Endothelial cell of umbilical vein (primary cell): ENCODE measurements around the gene RNF4. TPM values are rescaled to one million over a fixed set of nuclear protein-coding genes. Genes with fewer than 3 reads are reported as not detected.

ENCODE experiments used
- BruUV-seq: library from RNA; stranded (reverse); fragments of 400-500 nt; replicated peaks from 2 replicates; lab custom pipeline; 2021; lab: Mats Ljungman, UMichigan
- CTCF ChIA-PET: fragments of 300-600, 350-600 bp; sonication (Branson Sonifier 250); formaldehyde crosslinking; loops from one replicate; lab custom pipeline; 2021; ENCODE audit warnings: antibody characterized with exemption, inconsistent platforms; lab: Charles Lee
- POLR2A ChIA-PET: fragments of 300-600, 350-600 bp; sonication (Branson Sonifier 250); formaldehyde crosslinking; loops from one replicate; lab custom pipeline; 2021; ENCODE audit warnings: antibody characterized with exemption, inconsistent platforms; lab: Charles Lee
- DNase-seq: peaks from one replicate; pipeline ENCODE4 v3.0.0-alpha.2; 2011; ENCODE audit warnings: low read depth, low spot score
- FAIRE-seq: peaks from 2 replicates; lab custom pipeline; 2011; peaks lifted over from hg19 to GRCh38; lab: Jason Lieb, UNC
- H2AFZ ChIP-seq: 2 replicates; pipeline ENCODE4 v1.6.0; 2012; ENCODE audit warnings: low read depth, low read length, control low read depth, inconsistent platforms
- H3K27ac ChIP-seq: 2 replicates; pipeline ENCODE4 v1.5.1; 2011; ENCODE audit warnings: low read depth, mild to moderate bottlenecking, control low read depth, low read length, moderate library complexity; ENCODE audit not compliant: insufficient read depth
- H3K27me3 ChIP-seq, 2 experiments: 2 replicates each; pipeline versions ENCODE4 v1.6.0 to v1.6.1; 2011; ENCODE audit warnings: low read length in 2 of 2, mixed read lengths in 1 of 2; ENCODE audit not compliant: control insufficient read depth in 2 of 2, insufficient read depth in 2 of 2
- H3K36me3 ChIP-seq, 2 experiments: 2 replicates in 1 of 2; 3 replicates in 1 of 2; pipeline ENCODE4 v1.5.1; 2011; ENCODE audit warnings: low read length in 2 of 2, mild to moderate bottlenecking in 1 of 2, moderate library complexity in 1 of 2; ENCODE audit not compliant: control insufficient read depth in 2 of 2, insufficient read depth in 2 of 2; ENCODE audit errors: extremely low read depth in 1 of 2
- H3K4me1 ChIP-seq: 3 replicates; pipeline ENCODE4 v1.5.1; 2011; ENCODE audit warnings: mild to moderate bottlenecking, low read length; ENCODE audit not compliant: control insufficient read depth, insufficient read depth; ENCODE audit errors: extremely low read depth
- H3K4me2 ChIP-seq: 2 replicates; pipeline ENCODE4 v1.6.1; 2011; ENCODE audit warnings: low read length, control low read depth, mixed read lengths; ENCODE audit not compliant: insufficient read depth
- H3K4me3 ChIP-seq, 3 experiments: fragments of 200-600 bp in 1 of 3; sonication (generic), shearing (Covaris generic) in 1 of 3; replicated peaks in 1 of 3; 2 replicates each; pipeline ENCODE4 v1.5.1; 2011 to 2016; ENCODE audit warnings: control low read depth in 3 of 3, low read length in 3 of 3, mild to moderate bottlenecking in 2 of 3, inconsistent platforms in 1 of 3, low read depth in 1 of 3, moderate library complexity in 1 of 3; ENCODE audit not compliant: insufficient read depth in 1 of 3
- H3K79me2 ChIP-seq: 2 replicates; pipeline ENCODE4 v1.6.0; 2012; ENCODE audit warnings: low read length, inconsistent platforms; ENCODE audit not compliant: control insufficient read depth, insufficient read depth
- H3K9ac ChIP-seq: replicated peaks from 2 replicates; pipeline ENCODE3; 2011; ENCODE audit warnings: low read length, control low read depth; ENCODE audit not compliant: insufficient read depth; ENCODE audit errors: extremely low read depth
- H3K9me1 ChIP-seq: replicated peaks from 3 replicates; pipeline ENCODE4 v1.6.0; 2011; ENCODE audit warnings: mild to moderate bottlenecking, low read length; ENCODE audit not compliant: control insufficient read depth, insufficient read depth; ENCODE audit errors: extremely low read depth
- H3K9me3 ChIP-seq: replicated peaks from 2 replicates; pipeline ENCODE4 v1.5.1; 2012; ENCODE audit warnings: low read length, inconsistent platforms; ENCODE audit not compliant: control insufficient read depth, insufficient read depth
- H4K20me1 ChIP-seq: replicated peaks from 2 replicates; pipeline ENCODE3; 2011; ENCODE audit warnings: mild to moderate bottlenecking, low read length; ENCODE audit not compliant: control insufficient read depth, insufficient read depth; ENCODE audit errors: extremely low read depth
- GATA2 ChIP-seq: IDR thresholded peaks from 2 replicates; pipeline ENCODE4 v1.7.0; 2011; ENCODE audit warnings: low read depth, mild to moderate bottlenecking, moderate library complexity, mixed read lengths, low read length; ENCODE audit not compliant: insufficient read length, insufficient read depth
- POLR2A ChIP-seq: IDR thresholded peaks from 2 replicates; pipeline ENCODE4 v1.6.1; 2012; ENCODE audit warnings: low read depth, mild to moderate bottlenecking, control low read depth, low read length
- dilution Hi-C: fragments of 300-500 bp; cut with MboI; formaldehyde crosslinking; loops from one replicate; pipeline ENCODE4 v1.15.0; 2019; ENCODE audit warnings: low sequenced_read_pairs; ENCODE audit not compliant: extremely low pct_ligation_motif_present
- intact Hi-C: fragments of 100-400 bp; cut with micrococcal nuclease; formaldehyde crosslinking; loops from one replicate; pipeline ENCODE4 v1.10.0; 2022
- polyA plus RNA-seq, 4 experiments: library from polyadenylated mRNA; depleted of rRNA in 3 of 4; stranded (reverse) in 3 of 4; unstranded in 1 of 4; fragments of >200 nt; gene quantifications; 2 replicates each; pipeline versions ENCODE4 v1.2.1 to v1.2.3, GENCODE V29; 2011 to 2012; ENCODE audit warnings: missing spikeins in 1 of 4
- total RNA-seq: library from RNA; stranded (reverse); gene quantifications from 2 replicates; pipeline ENCODE4 v1.2.3, GENCODE V29; 2021
- TF ChIP-seq, protein P1 (sequence below), 2 donors: IDR thresholded peaks; 1 replicate in 1 of 2; 2 replicates in 1 of 2; pipeline ENCODE4 v1.5.1; 2011; ENCODE audit warnings: low read length in 2 of 2, mild to moderate bottlenecking in 2 of 2, moderate library complexity in 2 of 2, control low read depth in 1 of 2, inconsistent platforms in 1 of 2, low read depth in 1 of 2; ENCODE audit not compliant: insufficient read depth in 1 of 2; ENCODE audit errors: extremely low read depth in 1 of 2

Gene RNF4
- total and polyA plus RNA-seq, 2 donors (not counting 3 experiments of a cell fraction or from before 2014, with no cell fraction given): 64.3 to 71.4 TPM

DNA sequence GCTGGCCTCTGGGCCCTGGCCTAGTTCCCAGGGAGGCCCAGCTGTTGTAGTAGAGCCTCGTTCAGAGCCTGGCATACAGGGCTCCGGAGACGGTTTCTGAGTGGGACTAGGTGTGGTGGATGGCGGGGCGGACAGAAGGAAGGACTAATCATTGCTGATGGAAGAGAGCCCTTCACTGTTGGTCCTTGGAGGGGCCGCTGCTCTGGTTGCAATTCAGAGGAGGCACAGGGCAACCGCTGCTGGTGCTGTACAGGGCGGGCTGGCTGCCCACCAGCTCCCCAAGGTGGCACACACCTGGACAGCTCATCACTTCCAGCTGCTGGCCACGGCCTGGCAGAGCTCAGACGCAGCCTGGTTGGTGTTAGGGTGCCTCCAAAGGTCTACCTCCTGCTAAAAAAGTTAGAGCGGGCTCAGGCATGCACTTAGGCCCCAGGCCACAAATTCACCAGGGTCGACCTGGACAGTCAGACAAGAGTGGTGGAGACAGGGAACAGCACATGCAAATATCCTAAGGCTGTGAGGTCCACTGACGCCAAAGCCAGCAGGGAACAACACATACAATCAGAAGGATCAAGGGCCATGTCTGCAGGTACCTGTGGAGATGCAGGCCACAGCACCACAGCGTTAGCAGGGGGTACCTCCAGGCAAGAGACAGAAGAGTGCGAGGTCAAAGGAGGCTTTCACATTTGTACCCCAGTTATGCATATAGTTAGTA, 7.5 kb upstream of the RNF4 start:
- Histone ChIP-seq H3K4me3 (no peak overlapping the region), H3K79me2 (no peaks in the 10 kb centered on the region), H3K27ac (no peak overlapping the region), H3K36me3 (no peaks in the 10 kb centered on the region), H3K4me2 (no peak overlapping the region), H3K27me3 (no peaks in the 10 kb centered on the region), H2AFZ (no peak overlapping the region), H3K9me1 (no peaks in the 10 kb centered on the region), H4K20me1 (no peaks in the 10 kb centered on the region), H3K9me3 (no peaks in the 10 kb centered on the region), H3K9ac (no peak overlapping the region), H3K4me1 (peaks cover 7% of the 10 kb centered on the region)
- no peak for FAIRE-seq
- intact Hi-C loops (no loop called here), dilution Hi-C loops (no loop called here)
- CTCF ChIA-PET: interaction anchor here (1.0 to 1.5 kb wide), 5 partner anchors 20 to 241 kb away, joined by 3 to 22 read pairs (median 3); no protein-coding TSS in a partner anchor
- no TSS peak for BruUV-seq
- TF ChIP-seq POLR2A (no peak), GATA2 (no peak)
- TF ChIP-seq, protein P1, sequence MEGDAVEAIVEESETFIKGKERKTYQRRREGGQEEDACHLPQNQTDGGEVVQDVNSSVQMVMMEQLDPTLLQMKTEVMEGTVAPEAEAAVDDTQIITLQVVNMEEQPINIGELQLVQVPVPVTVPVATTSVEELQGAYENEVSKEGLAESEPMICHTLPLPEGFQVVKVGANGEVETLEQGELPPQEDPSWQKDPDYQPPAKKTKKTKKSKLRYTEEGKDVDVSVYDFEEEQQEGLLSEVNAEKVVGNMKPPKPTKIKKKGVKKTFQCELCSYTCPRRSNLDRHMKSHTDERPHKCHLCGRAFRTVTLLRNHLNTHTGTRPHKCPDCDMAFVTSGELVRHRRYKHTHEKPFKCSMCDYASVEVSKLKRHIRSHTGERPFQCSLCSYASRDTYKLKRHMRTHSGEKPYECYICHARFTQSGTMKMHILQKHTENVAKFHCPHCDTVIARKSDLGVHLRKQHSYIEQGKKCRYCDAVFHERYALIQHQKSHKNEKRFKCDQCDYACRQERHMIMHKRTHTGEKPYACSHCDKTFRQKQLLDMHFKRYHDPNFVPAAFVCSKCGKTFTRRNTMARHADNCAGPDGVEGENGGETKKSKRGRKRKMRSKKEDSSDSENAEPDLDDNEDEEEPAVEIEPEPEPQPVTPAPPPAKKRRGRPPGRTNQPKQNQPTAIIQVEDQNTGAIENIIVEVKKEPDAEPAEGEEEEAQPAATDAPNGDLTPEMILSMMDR (IDR thresholded peaks at IDR 0.05; ENCODE audit: extremely low read depth in 1 of 2, insufficient read depth in 1 of 2, low read depth in 1 of 2, low read length in 2 of 2): no peak
- DNase-seq: no peak
- POLR2A ChIA-PET: no interaction called here
